Measurements from ENCODE around the gene LMBR1.
"Not testable (repeated sequence)": the region's sequence is repeated elsewhere in the genome, so short reads cannot be mapped to it uniquely, and the experiment has no call there.

LMBR1 gene

GRCh38 chr7:156752367-156753228, 140.4 kb downstream of the LMBR1 start:
- DNase-seq = no peak

GRCh38 chr7:156751319-156751718, 141.7 kb downstream of the LMBR1 start:
- DNase-seq = no peak

GRCh38 chr7:156747718-156748117, 145.3 kb downstream of the LMBR1 start:
- peak in 1 of 2 experiments; percentile 20 for DNase-seq

GRCh38 chr7:156746891-156747290, 146.1 kb downstream of the LMBR1 start:
- DNase-seq = no peak

GRCh38 chr7:156739596-156739995, 153.4 kb downstream of the LMBR1 start:
- DNase-seq = no peak

- no peak for DNase-seq
These were observed 157.1 kb downstream of the LMBR1 start for GRCh38 chr7:156735851-156736250.

GRCh38 chr7:156733638-156734037, 159.3 kb downstream of the LMBR1 start:
- DNase-seq = no peak

GRCh38 chr7:156732091-156732625, 160.8 kb downstream of the LMBR1 start:
- no peak for DNase-seq

GRCh38 chr7:156731651-156732050, 161.3 kb downstream of the LMBR1 start:
- no peak for DNase-seq

GRCh38 chr7:156725936-156726335, 167.0 kb downstream of the LMBR1 start:
- no peak for DNase-seq

- peak in 1 of 2 experiments; percentile 24 for DNase-seq
These were observed 167.9 kb downstream of the LMBR1 start for GRCh38 chr7:156725073-156725472.

GRCh38 chr7:156722043-156722826, 170.7 kb downstream of the LMBR1 start:
- DNase-seq = peak in 1 of 2 experiments; percentile 34

- DNase-seq = no peak
These were observed 189.1 kb downstream of the LMBR1 start for GRCh38 chr7:156703773-156704482.

- no peak for DNase-seq
These were observed 189.8 kb downstream of the LMBR1 start for GRCh38 chr7:156703209-156703608.

- DNase-seq = no peak
These were observed 190.6 kb downstream of the LMBR1 start for GRCh38 chr7:156702399-156702798.

- DNase-seq = not testable (repeated sequence)
These were observed 191.2 kb downstream of the LMBR1 start for GRCh38 chr7:156701787-156702186.

GRCh38 chr7:156698512-156698911, 194.5 kb downstream of the LMBR1 start:
- not testable (repeated sequence) for DNase-seq

- not testable (repeated sequence) for DNase-seq
These were observed 195.7 kb downstream of the LMBR1 start for GRCh38 chr7:156697283-156697682.

GRCh38 chr7:156693627-156694026, 199.4 kb downstream of the LMBR1 start:
- DNase-seq = no peak

- DNase-seq = no peak
These were observed 200.1 kb downstream of the LMBR1 start for GRCh38 chr7:156692849-156693248.

GRCh38 chr7:156691764-156692163, 201.2 kb downstream of the LMBR1 start:
- DNase-seq = no peak

GRCh38 chr7:156684661-156685060, 208.3 kb downstream of the LMBR1 start:
- no peak for DNase-seq

- no peak for DNase-seq
These were observed 208.7 kb downstream of the LMBR1 start for GRCh38 chr7:156684251-156684650.
